GM12878 (cell line): ENCODE measurements around the gene R3HDM1. TPM values are rescaled to one million over a fixed set of nuclear protein-coding genes. Genes with fewer than 3 reads are reported as not detected.
A peak's percentile ranks its signal among the peaks of the same experiment; 100 is the strongest.

Experiments
- BMI1 ChIP-seq: fragments of 450-650 bp; IDR thresholded peaks from 2 replicates; pipeline ENCODE4 v1.6.1; 2016; ENCODE audit warnings: mild to moderate bottlenecking, moderate library complexity, borderline replicate concordance
- CBFB ChIP-seq: IDR thresholded peaks from 2 replicates; pipeline ENCODE4 v1.6.1; 2016; ENCODE audit warnings: antibody characterized with exemption, low read depth
- CHD2 ChIP-seq: IDR thresholded peaks from 2 replicates; pipeline ENCODE4 v1.6.1; 2011; ENCODE audit warnings: low read depth, low read length, improper control_type of control experiment, borderline replicate concordance
- ETV6 ChIP-seq, 2 experiments: fragments of 450-650 bp in 1 of 2; IDR thresholded peaks in 1 of 2; conservative IDR thresholded peaks in 1 of 2; 2 replicates each; pipeline ENCODE4 v1.6.1; 2014; ENCODE audit warnings: antibody characterized with exemption in 1 of 2, borderline replicate concordance in 1 of 2, low read depth in 1 of 2, mild to moderate bottlenecking in 1 of 2, moderate library complexity in 1 of 2
- HCFC1 ChIP-seq: fragments of 150-350 bp; IDR thresholded peaks from 2 replicates; pipeline ENCODE4 v1.6.1; 2014; ENCODE audit warnings: low read length
- HDAC2 ChIP-seq: fragments of 200-600 bp; sonication (generic); IDR thresholded peaks from 2 replicates; pipeline ENCODE4 v1.6.1; 2017
- JUNB ChIP-seq: IDR thresholded peaks from 2 replicates; pipeline ENCODE4 v1.6.1; 2016; ENCODE audit warnings: antibody characterized with exemption, mild to moderate bottlenecking
- LARP7 ChIP-seq: fragments of 450-650 bp; IDR thresholded peaks from 2 replicates; pipeline ENCODE4 v1.6.1; 2017; ENCODE audit warnings: mild to moderate bottlenecking
- NFXL1 ChIP-seq: fragments of 450-650 bp; IDR thresholded peaks from 2 replicates; pipeline ENCODE4 v1.6.1; 2017; ENCODE audit warnings: antibody characterized with exemption, mild to moderate bottlenecking, borderline replicate concordance
- NFYB ChIP-seq: IDR thresholded peaks from 2 replicates; pipeline ENCODE4 v1.6.1; 2011; ENCODE audit warnings: low read depth, mild to moderate bottlenecking, low read length, improper control_type of control experiment, moderate library complexity; ENCODE audit not compliant: insufficient read depth
- PAX8 ChIP-seq: fragments of 450-650 bp; IDR thresholded peaks from 2 replicates; pipeline ENCODE4 v1.6.1; 2017; ENCODE audit warnings: mild to moderate bottlenecking, moderate library complexity
- PML ChIP-seq: IDR thresholded peaks from 2 replicates; pipeline ENCODE4 v1.6.1; 2012; ENCODE audit warnings: low read length, inconsistent platforms
- POLR2AphosphoS5 ChIP-seq: IDR thresholded peaks from 2 replicates; pipeline ENCODE4 v1.6.1; 2011; ENCODE audit warnings: mild to moderate bottlenecking, low read length, inconsistent platforms
- RAD21 ChIP-seq: IDR thresholded peaks from 2 replicates; pipeline ENCODE4 v1.6.1; 2011; ENCODE audit warnings: mild to moderate bottlenecking, low read depth, low read length, moderate library complexity; ENCODE audit not compliant: insufficient read depth
- RB1 ChIP-seq: fragments of 450-650 bp; formaldehyde crosslinking; IDR thresholded peaks from 2 replicates; pipeline ENCODE4 v1.6.1; 2017; ENCODE audit warnings: mild to moderate bottlenecking, borderline replicate concordance
- RBBP5 ChIP-seq: fragments of 200-600 bp; sonication (generic); conservative IDR thresholded peaks from 2 replicates; pipeline ENCODE4 v1.6.1; 2016
- RELB ChIP-seq: fragments of 450-650 bp; IDR thresholded peaks from 2 replicates; pipeline ENCODE4 v1.6.1; 2017; ENCODE audit warnings: low read depth, mild to moderate bottlenecking, moderate library complexity
- RFX5 ChIP-seq: IDR thresholded peaks from 2 replicates; pipeline ENCODE4 v1.6.1; 2011; ENCODE audit warnings: low read depth, low read length, improper control_type of control experiment
- SREBF1 ChIP-seq: IDR thresholded peaks from 2 replicates; pipeline ENCODE4 v1.6.1; 2012; ENCODE audit warnings: mild to moderate bottlenecking, low read length
- TCF7 ChIP-seq: IDR thresholded peaks from 2 replicates; pipeline ENCODE4 v1.6.1; 2014; ENCODE audit warnings: antibody characterized with exemption, borderline replicate concordance
- YY1 ChIP-seq: IDR thresholded peaks from 2 replicates; pipeline ENCODE4 v1.6.1; 2011; ENCODE audit warnings: low read depth, mild to moderate bottlenecking, low read length
- ZBTB33 ChIP-seq: fragments of 450-650 bp; IDR thresholded peaks from 2 replicates; pipeline ENCODE4 v1.6.1; 2017; ENCODE audit warnings: mild to moderate bottlenecking
- ZNF207 ChIP-seq: fragments of 450-650 bp; IDR thresholded peaks from 2 replicates; pipeline ENCODE4 v1.6.1; 2014; ENCODE audit warnings: antibody characterized with exemption, mild to moderate bottlenecking, borderline replicate concordance
- ZNF274 ChIP-seq: IDR thresholded peaks from one replicate; pipeline ENCODE4 v1.8.0; 2011; ENCODE audit not compliant: insufficient read length, insufficient read depth
- ZZZ3 ChIP-seq: IDR thresholded peaks from 2 replicates; pipeline ENCODE4 v1.6.1; 2011; ENCODE audit warnings: low read depth; ENCODE audit not compliant: control insufficient read depth, insufficient read length
- polyA plus RNA-seq, 11 experiments: library from polyadenylated mRNA; depleted of rRNA in 4 of 11; unstranded in 6 of 11; stranded (reverse) in 5 of 11; fragments of >200 nt; fragmentation: Nextera tagmentation in 4 of 11; fragmentation: Illumina TruSeq in 1 of 11; extraction: Ambion mirVana in 4 of 11; extraction: Trizol in 1 of 11; gene quantifications; 1 replicate in 1 of 11; 2 replicates in 10 of 11; pipeline versions ENCODE4 v1.2.1 to v1.2.3, GENCODE V29; 2011 to 2016; ENCODE audit warnings: inconsistent platforms in 2 of 11, missing spikeins in 2 of 11, low read depth in 1 of 11
- total RNA-seq, 4 experiments: library from RNA; depleted of rRNA in 3 of 4; stranded (reverse); fragments of >200 nt in 3 of 4; fragmentation: Illumina TruSeq in 1 of 4; extraction: Trizol in 1 of 4; gene quantifications; 2 replicates each; pipeline versions ENCODE4 v1.2.1 to v1.2.3, GENCODE V29; 2013 to 2021
- TF ChIP-seq, protein P1 (sequence below): fragments of 450-650 bp; IDR thresholded peaks from 2 replicates; pipeline ENCODE4 v1.6.1; 2017; ENCODE audit warnings: mild to moderate bottlenecking, low read depth, inconsistent platforms; ENCODE audit not compliant: poor library complexity, severe bottlenecking

R3HDM1 gene
- total and polyA plus RNA-seq, 10 of the 15 experiments (the other 5 are each of a cell fraction or from before 2014, with no cell fraction given): 16.8 to 89.6 (median 47.7) TPM

GRCh38 chr2:135531231-135532197, at the start of gene R3HDM1 (continued):
- TF ChIP-seq, protein P1, sequence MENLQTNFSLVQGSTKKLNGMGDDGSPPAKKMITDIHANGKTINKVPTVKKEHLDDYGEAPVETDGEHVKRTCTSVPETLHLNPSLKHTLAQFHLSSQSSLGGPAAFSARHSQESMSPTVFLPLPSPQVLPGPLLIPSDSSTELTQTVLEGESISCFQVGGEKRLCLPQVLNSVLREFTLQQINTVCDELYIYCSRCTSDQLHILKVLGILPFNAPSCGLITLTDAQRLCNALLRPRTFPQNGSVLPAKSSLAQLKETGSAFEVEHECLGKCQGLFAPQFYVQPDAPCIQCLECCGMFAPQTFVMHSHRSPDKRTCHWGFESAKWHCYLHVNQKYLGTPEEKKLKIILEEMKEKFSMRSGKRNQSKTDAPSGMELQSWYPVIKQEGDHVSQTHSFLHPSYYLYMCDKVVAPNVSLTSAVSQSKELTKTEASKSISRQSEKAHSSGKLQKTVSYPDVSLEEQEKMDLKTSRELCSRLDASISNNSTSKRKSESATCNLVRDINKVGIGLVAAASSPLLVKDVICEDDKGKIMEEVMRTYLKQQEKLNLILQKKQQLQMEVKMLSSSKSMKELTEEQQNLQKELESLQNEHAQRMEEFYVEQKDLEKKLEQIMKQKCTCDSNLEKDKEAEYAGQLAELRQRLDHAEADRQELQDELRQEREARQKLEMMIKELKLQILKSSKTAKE: peak; percentile 10
- TF ChIP-seq NFYB: peak; percentile 91; the same call in 1 of the 2 replicates
- TF ChIP-seq TCF7: no peak
- TF ChIP-seq CHD2: peak; percentile 78
- peak; percentile 64; the same call in 1 of the 2 replicates for TF ChIP-seq YY1
- peak; percentile 48 for TF ChIP-seq RAD21
- TF ChIP-seq HDAC2: no peak; the same call in 1 of the 2 replicates
- no peak for TF ChIP-seq CBFB
- TF ChIP-seq PML: no peak
- 0 out of 2 replicates have a peak, but pooled peaks have one; percentile 11 for TF ChIP-seq RFX5
- no peak for TF ChIP-seq HCFC1
- TF ChIP-seq ZNF207: no peak
- peak; percentile 45; the same call in 1 of the 2 replicates for TF ChIP-seq RB1
- peak; percentile 69; the same call in 1 of the 2 replicates for TF ChIP-seq POLR2AphosphoS5
- no peak; the same call in 1 of the 2 replicates for TF ChIP-seq ZBTB33
- TF ChIP-seq ETV6 (conservative IDR thresholded peaks at IDR 0.05 in 1 of 2, IDR thresholded peaks at IDR 0.05 in 1 of 2; ENCODE audit: borderline replicate concordance in 1 of 2, low read depth in 1 of 2): no peak
- TF ChIP-seq BMI1: no peak
- no peak for TF ChIP-seq PAX8
- no peak for TF ChIP-seq JUNB
- peak; percentile 80 for TF ChIP-seq LARP7
- 0 out of 2 replicates have a peak, but pooled peaks have one; percentile 65 for TF ChIP-seq RBBP5
- TF ChIP-seq SREBF1: peak; percentile 36; the same call in 1 of the 2 replicates
- TF ChIP-seq NFXL1: no peak
- no peak for TF ChIP-seq RELB
- no peak for TF ChIP-seq ZZZ3
- no peak for TF ChIP-seq ZNF274
